ENCODE measurements around the gene PCDHB14.
"Not testable (repeated sequence)": the region's sequence is repeated elsewhere in the genome, so short reads cannot be mapped to it uniquely, and the experiment has no call there.

PCDHB14 gene

DNA sequence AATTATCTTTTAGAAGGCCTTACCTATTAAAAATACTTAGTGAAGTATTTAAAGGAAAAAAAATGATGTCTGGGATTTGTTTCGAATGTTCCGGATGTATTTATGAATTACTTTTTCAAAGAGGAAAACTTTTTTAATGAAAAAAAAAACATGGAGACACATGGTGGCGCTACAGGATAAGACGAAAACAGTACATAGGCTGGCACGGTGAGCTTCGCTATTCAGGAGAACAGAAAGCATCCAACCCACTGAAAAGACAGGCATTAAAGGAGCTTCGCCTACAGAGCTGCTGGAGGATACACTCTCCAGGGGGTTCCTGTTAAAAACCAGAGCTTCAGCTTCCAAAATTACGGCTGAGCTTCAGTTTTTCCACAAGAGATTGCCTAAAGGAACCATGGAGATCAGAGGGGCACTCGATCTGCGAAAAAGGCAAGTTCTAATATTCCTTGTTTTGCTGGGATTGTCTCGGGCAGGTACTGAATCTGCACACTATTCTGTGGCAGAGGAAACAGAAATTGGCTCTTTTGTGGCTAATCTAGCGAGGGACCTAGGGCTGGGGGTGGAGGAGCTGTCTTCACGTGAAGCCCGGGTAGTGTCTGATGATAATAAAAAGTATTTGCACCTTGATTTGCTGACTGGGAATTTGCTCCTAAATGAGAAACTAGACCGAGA is at the start of gene PCDHB14:
TSS of gene PCDHB14 (plus strand) at position 232 of the 672 bp plus-strand sequence. CDS start at position 395, 163 bp downstream.
- DNase-seq (ENCODE audit: extremely low read depth in 1 of 2, low read depth in 1 of 2), result no peak

DNA sequence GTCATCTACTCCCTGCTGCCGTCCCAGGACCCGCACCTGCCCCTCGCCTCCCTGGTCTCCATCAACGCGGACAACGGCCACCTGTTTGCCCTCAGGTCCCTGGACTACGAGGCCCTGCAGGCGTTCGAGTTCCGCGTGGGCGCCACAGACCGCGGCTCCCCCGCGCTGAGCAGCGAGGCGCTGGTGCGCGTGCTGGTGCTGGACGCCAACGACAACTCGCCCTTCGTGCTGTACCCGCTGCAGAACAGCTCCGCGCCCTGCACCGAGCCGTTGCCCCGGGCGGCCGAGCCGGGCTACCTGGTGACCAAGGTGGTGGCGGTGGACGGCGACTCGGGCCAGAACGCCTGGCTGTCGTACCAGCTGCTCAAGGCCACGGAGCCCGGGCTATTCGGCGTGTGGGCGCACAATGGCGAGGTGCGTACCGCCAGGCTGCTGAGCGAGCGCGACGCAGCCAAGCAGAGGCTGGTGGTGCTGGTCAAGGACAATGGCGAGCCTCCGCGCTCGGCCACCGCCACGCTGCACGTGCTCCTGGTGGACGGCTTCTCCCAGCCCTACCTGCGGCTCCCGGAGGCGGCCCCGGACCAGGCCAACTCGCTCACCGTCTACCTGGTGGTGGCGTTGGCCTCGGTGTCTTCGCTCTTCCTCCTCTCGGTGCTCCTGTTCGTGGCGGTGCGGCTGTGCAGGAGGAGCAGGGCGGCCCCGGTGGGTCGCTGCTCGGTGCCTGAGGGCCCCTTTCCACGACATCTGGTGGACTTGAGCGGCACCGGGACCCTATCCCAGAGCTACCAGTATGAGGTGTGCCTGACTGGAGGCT is 48.6 kb upstream of the PCDHB14 start:
- DNase-seq (ENCODE audit: extremely low read depth in 1 of 2, low read depth in 1 of 2), result not testable (repeated sequence)

DNA sequence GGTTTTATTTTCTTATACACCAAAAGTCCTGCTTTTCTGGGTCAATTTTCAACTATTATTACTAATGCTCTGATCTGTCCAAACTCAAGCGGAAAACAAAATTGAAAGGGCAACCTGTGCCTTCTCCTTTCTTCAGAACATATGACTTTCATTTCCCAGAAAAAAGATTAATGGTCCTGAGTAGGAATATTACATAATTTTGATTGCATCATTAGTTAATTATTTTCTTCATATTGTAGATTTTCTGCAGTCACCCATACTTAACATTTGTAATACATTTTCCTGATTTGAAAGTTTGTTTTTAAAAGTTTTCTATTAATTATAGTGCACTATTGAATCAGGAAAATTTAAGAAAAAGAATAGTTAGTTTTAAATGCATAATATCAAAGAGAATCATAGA is 47.2 kb upstream of the PCDHB14 start:
- no peak for DNase-seq (ENCODE audit: extremely low read depth in 1 of 2, low read depth in 1 of 2)

DNA sequence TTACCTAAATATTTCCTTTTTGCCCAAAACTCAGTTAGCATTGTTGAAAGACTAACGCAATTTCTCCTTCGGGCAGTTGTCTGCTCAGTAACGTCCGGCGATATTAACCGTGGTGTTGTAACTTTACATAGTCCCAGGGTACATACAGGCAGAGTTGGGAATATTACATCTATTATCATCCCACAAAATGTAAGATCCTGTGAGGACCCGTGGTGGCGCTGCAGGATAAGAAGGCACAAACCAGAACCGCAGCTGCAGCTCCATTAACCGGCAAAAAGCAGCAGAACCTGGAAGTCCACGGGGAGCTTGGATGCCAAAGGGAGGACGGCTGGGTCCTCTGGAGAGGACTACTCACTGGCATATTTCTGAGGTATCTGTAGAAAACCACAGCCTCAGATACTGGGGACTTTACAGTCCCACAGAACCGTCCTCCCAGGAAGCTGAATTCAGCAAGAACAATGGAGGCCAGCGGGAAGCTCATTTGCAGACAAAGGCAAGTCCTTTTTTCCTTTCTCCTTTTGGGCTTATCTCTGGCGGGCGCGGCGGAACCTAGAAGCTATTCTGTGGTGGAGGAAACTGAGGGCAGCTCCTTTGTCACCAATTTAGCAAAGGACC is 45.5 kb upstream of the PCDHB14 start, which contains the start of gene PCDHB8:
TSS of gene PCDHB8 (plus strand) at position 214 of the 615 bp plus-strand sequence. CDS start at position 459, 245 bp downstream.
- not testable (repeated sequence) for DNase-seq (ENCODE audit: extremely low read depth in 1 of 2, low read depth in 1 of 2)

DNA sequence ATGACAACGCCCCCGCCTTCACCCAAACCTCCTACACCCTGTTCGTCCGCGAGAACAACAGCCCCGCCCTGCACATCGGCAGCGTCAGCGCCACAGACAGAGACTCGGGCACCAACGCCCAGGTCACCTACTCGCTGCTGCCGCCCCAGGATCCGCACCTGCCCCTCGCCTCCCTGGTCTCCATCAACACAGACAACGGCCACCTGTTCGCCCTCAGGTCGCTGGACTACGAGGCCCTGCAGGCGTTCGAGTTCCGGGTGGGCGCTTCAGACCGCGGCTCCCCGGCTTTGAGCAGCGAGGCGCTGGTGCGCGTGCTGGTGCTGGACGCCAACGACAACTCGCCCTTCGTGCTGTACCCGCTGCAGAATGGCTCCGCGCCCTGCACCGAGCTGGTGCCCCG is 43.8 kb upstream of the PCDHB14 start:
- DNase-seq (ENCODE audit: extremely low read depth in 1 of 2, low read depth in 1 of 2), result not testable (repeated sequence)

DNA sequence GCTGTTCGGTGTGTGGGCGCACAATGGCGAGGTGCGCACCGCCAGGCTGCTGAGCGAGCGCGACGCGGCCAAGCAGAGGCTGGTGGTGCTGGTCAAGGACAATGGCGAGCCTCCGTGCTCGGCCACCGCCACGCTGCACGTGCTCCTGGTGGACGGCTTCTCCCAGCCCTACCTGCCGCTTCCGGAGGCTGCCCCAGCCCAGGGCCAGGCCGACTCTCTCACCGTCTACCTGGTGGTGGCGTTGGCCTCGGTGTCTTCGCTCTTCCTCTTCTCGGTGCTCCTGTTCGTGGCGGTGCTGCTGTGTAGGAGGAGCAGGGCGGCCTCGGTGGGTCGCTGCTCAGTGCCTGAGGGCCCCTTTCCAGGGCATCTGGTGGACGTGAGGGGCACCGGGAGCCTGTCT is 43.3 kb upstream of the PCDHB14 start:
- DNase-seq (ENCODE audit: extremely low read depth in 1 of 2, low read depth in 1 of 2), result not testable (repeated sequence)

DNA sequence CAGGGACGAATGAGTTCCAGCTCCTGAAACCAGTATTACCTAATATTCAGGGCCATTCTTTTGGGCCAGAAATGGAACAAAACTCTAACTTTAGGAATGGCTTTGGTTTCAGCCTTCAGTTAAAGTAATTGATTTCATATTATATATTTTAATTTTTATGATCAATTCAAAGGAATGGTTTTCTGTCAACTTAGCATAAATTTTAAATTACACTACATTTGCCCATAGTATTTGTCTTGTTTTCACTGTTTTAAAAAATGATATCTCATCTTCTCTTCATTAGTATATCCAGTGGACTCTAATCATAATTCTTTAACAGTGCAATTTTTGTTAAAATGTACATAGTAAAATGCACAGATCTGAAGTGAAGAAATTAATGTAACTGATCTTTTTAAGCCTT is 42.8 kb upstream of the PCDHB14 start:
- no peak for DNase-seq (ENCODE audit: extremely low read depth in 1 of 2, low read depth in 1 of 2)

DNA sequence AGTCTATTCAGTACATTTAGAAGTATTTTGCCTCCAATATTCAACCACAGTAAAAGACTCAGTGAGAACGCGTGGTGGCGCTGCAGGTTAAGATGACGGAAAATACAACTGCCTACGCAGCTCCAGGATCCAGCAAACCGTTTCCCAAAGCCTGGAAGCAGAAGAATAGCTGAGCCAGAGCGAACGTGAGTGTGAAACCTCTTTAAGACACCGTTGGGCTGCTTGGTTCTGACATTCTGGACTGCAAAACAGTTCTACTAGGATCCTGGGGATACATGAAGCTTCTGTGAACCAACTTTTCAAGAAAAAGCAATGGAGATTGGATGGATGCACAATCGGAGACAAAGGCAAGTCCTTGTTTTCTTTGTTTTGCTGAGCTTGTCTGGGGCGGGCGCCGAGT is 40.9 kb upstream of the PCDHB14 start, which contains the start of gene PCDHB16:
TSS of gene PCDHB16 (plus strand) at position 140 of the 400 bp plus-strand sequence. CDS start at position 313, 173 bp downstream.
- no peak for DNase-seq (ENCODE audit: extremely low read depth in 1 of 2, low read depth in 1 of 2)

DNA sequence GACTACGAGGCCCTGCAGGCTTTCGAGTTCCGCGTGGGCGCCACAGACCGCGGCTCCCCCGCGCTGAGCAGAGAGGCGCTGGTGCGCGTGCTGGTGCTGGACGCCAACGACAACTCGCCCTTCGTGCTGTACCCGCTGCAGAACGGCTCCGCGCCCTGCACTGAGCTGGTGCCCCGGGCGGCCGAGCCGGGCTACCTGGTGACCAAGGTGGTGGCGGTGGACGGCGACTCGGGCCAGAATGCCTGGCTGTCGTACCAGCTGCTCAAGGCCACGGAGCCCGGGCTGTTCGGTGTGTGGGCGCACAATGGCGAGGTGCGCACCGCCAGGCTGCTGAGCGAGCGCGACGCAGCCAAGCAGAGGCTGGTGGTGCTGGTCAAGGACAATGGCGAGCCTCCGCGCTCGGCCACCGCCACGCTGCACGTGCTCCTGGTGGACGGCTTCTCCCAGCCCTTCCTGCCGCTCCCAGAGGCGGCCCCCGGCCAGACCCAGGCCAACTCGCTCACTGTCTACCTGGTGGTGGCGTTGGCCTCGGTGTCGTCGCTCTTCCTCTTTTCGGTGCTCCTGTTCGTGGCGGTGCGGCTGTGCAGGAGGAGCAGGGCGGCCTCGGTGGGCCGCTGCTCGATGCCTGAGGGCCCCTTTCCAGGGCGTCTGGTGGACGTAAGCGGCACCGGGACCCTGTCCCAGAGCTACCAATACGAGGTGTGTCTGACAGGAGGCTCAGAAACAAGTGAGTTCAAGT is 38.9 kb upstream of the PCDHB14 start:
- not testable (repeated sequence) for DNase-seq (ENCODE audit: extremely low read depth in 1 of 2, low read depth in 1 of 2)

DNA sequence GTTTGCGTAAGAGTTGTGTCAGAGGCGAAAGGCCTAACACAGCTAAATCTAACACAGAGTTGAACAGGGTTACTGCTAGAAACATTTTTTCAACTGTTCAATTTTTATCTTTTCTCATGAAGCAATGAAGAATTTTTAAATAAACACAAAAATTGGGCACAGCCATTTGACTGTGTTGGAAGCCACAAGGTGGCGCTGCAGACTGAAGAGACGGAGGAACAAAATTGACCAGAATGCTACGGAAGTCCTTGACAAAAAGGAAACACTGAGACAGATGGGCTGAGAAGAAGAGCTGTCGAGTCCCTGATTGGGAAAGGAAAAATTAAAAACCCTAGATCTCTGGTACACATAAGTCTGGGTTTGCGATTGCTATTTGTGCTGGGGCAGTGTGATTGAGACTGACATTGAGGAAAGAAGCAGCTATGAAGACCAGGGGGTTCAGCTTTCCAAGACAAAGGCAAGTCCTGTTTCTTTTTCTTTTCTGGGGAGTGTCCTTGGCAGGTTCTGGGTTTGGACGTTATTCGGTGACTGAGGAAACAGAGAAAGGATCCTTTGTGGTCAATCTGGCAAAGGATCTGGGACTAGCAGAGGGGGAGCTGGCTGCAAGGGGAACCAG is 36.1 kb upstream of the PCDHB14 start, which contains the start of gene PCDHB9:
TSS of gene PCDHB9 (plus strand) at position 265 of the 616 bp plus-strand sequence. CDS start at position 423, 158 bp downstream.
- no peak for DNase-seq (ENCODE audit: extremely low read depth in 1 of 2, low read depth in 1 of 2)

DNA sequence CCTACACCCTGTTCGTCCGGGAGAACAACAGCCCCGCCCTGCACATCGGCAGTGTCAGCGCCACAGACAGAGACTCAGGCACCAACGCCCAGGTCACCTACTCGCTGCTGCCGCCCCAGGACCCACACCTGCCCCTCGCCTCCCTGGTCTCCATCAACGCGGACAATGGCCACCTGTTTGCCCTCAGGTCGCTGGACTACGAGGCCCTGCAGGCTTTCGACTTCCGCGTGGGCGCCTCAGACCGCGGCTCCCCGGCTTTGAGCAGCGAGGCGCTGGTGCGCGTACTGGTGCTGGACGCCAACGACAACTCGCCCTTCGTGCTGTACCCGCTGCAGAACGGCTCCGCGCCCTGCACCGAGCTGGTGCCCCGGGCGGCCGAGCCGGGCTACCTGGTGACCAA is 34.5 kb upstream of the PCDHB14 start:
- DNase-seq (ENCODE audit: extremely low read depth in 1 of 2, low read depth in 1 of 2), result not testable (repeated sequence)

DNA sequence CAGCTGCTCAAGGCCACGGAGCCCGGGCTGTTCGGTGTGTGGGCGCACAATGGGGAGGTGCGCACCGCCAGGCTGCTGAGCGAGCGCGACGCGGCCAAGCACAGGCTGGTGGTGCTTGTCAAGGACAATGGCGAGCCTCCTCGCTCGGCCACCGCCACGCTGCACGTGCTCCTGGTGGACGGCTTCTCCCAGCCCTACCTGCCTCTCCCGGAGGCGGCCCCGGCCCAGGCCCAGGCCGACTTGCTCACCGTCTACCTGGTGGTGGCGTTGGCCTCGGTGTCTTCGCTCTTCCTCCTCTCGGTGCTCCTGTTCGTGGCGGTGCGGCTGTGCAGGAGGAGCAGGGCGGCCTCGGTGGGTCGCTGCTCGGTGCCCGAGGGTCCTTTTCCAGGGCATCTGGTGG is 34.0 kb upstream of the PCDHB14 start:
- not testable (repeated sequence) for DNase-seq (ENCODE audit: extremely low read depth in 1 of 2, low read depth in 1 of 2)

DNA sequence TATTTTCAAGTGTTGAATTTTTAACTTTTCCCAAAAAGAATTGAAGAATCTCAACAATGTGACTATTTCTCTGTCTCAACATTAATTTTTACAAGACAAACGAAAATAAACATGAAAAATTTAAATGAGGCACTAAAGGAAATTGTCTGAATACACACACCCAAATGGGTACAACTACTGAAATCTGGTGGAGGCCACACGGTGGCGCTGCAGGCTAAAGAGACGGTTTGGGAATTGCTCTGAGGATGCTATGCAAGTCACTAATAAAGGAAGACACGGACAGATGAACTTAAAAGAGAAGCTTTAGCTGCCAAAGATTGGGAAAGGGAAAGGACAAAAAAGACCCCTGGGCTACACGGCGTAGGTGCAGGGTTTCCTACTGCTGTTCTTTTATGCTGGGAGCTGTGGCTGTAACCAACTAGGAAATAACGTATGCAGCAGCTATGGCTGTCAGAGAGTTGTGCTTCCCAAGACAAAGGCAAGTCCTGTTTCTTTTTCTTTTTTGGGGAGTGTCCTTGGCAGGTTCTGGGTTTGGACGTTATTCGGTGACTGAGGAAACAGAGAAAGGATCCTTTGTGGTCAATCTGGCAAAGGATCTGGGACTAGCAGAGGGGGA is 30.9 kb upstream of the PCDHB14 start, which contains the start of gene PCDHB10:
TSS of gene PCDHB10 (plus strand) at position 244 of the 616 bp plus-strand sequence. CDS start at position 444, 200 bp downstream.
- DNase-seq (ENCODE audit: extremely low read depth in 1 of 2, low read depth in 1 of 2), result no peak

DNA sequence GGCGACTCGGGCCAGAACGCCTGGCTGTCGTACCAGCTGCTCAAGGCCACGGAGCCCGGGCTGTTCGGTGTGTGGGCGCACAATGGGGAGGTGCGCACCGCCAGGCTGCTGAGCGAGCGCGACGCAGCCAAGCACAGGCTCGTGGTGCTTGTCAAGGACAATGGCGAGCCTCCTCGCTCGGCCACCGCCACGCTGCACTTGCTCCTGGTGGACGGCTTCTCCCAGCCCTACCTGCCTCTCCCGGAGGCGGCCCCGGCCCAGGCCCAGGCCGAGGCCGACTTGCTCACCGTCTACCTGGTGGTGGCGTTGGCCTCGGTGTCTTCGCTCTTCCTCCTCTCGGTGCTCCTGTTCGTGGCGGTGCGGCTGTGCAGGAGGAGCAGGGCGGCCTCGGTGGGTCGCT is 28.8 kb upstream of the PCDHB14 start:
- DNase-seq (ENCODE audit: extremely low read depth in 1 of 2, low read depth in 1 of 2), result not testable (repeated sequence)

DNA sequence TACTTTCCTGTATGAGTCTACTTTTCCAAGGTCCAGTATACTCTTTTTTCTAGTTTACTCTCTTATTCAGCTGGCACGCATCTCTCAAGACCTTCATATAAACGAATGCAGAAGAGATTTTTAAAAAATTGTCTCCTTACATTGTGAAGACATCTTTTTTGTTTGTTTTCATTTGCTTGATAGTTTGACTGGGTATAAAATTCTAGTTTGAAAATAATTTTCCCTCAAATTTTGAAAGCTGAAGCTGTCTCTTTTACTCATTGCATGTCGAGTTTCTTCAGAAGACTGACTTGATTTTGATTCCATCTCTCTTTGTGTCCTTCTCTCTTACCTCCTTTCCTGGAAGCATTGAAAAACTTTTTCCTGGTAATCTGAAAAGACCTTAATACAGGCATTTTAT is 26.8 kb upstream of the PCDHB14 start:
- no peak for DNase-seq (ENCODE audit: extremely low read depth in 1 of 2, low read depth in 1 of 2)

DNA sequence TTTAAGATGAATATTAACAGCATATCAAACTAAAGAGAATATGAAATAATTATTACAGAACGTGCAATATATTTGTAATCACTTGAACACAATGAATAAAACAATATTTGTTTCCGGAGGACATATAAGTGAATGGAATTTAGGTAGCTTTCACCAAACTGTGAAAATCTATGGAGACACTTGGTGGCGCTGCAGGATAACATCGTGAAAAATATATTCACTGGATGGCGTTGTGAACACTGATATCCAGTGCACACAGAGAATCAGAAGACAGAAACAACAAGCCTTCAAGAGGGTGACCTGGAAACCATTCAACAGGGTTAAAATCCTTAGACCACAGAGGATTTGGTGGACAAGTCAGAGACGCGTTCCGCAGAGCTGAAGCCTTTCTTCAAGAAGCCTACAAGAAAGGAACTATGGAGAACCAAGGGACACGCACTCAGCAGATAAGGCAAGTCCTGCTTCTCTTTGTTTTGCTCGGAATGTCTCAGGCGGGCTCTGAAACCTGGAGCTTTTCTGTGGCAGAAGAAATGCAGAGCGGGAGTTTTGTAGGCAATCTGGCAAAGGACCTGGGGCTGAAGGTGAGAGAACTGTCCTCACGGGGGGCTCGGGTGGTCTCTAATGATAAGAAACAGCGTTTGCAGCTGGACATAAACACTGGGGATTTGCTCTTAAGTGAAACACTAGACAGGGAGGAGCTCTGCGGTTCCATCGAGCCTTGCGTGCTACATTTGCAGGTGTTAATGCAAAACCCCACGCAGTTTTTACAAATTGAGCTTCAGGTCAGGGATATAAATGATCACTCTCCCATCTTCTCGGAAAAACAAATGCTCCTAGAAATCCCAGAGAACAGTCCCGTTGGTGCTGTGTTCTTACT is 23.5 kb upstream of the PCDHB14 start, which contains the start of gene PCDHB11:
TSS of gene PCDHB11 (plus strand) at position 269 of the 877 bp plus-strand sequence. CDS start at position 417, 148 bp downstream.
- DNase-seq (ENCODE audit: extremely low read depth in 1 of 2, low read depth in 1 of 2), result no peak

DNA sequence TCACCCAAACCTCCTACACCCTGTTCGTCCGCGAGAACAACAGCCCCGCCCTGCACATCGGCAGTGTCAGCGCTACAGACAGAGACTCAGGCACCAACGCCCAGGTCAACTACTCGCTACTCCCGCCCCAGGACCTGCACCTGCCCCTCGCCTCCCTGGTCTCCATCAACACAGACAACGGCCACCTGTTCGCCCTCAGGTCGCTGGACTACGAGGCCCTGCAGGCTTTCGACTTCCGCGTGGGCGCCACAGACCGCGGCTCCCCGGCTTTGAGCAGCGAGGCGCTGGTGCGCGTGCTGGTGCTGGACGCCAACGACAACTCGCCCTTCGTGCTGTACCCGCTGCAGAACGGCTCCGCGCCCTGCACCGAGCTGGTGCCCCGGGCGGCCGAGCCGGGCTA is 22.0 kb upstream of the PCDHB14 start:
- DNase-seq (ENCODE audit: extremely low read depth in 1 of 2, low read depth in 1 of 2), result not testable (repeated sequence)

DNA sequence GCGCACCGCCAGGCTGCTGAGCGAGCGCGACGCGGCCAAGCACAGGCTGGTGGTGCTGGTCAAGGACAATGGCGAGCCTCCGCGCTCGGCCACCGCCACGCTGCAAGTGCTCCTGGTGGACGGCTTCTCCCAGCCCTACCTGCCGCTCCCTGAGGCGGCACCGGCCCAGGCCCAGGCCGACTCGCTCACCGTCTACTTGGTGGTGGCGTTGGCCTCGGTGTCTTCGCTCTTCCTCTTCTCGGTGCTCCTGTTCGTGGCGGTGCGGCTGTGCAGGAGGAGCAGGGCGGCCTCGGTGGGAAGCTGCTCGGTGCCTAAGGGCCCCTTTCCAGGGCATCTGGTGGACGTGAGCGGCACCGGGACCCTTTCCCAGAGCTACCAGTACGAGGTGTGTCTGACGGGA is 21.5 kb upstream of the PCDHB14 start:
- DNase-seq (ENCODE audit: extremely low read depth in 1 of 2, low read depth in 1 of 2), result not testable (repeated sequence)

Measured in activated CD8-positive, alpha-beta memory T cell treated with anti-CD3 and anti-CD28 coated beads for 1 hour (primary cell).